Spleen (tissue), 7 donors: ENCODE data around the gene ZMIZ2.

ENCODE experiments used
- POLR2AphosphoS5 ChIP-seq, 3 donors: sonication (generic); formaldehyde crosslinking; IDR thresholded peaks; one replicate each; pipeline ENCODE4 v1.5.1; 2017; ENCODE audit warnings: antibody characterized with exemption in 3 of 3
- TF ChIP-seq, protein P1 (sequence below), 11 experiments: fragments of 200-600 bp in 7 of 11; fragments of 450-650 bp in 4 of 11; sonication (generic) in 4 of 11; IDR thresholded peaks in 8 of 11; conservative IDR thresholded peaks in 3 of 11; 1 replicate in 7 of 11; 2 replicates in 4 of 11; pipeline versions ENCODE4 v1.4.0 to v1.8.0; 2016 to 2021; ENCODE audit warnings: antibody characterized with exemption in 11 of 11, inconsistent platforms in 4 of 11, mild to moderate bottlenecking in 1 of 11
- donor health status: DM: no; HTN: no; CAD: no; lungs with moderate emphysema.
- donor health status: DM: no; HTN: no; CAD: no.
- donor health status: DM: no; HTN: no; CAD: no.

DNA sequence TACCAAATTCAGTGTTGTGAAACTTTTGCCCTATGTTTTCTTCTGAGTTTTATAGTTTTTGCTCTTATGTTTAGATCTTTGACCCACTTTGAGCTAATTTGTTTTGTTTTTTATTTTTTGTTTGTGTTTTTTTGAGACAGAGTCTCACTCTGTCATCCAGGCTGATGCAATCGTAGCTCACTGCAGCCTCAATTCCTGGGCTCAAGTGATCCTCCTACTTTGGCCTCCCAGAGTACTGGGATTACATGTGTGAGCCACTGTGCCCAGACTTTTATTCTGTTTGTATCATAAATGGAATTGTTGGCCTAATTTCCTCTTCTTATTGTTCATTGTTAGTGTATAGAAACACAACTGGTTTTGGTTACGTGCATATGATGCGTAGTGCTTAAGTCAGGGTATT, 43.2 kb upstream of the ZMIZ2 start:
- TF ChIP-seq, protein P1, sequence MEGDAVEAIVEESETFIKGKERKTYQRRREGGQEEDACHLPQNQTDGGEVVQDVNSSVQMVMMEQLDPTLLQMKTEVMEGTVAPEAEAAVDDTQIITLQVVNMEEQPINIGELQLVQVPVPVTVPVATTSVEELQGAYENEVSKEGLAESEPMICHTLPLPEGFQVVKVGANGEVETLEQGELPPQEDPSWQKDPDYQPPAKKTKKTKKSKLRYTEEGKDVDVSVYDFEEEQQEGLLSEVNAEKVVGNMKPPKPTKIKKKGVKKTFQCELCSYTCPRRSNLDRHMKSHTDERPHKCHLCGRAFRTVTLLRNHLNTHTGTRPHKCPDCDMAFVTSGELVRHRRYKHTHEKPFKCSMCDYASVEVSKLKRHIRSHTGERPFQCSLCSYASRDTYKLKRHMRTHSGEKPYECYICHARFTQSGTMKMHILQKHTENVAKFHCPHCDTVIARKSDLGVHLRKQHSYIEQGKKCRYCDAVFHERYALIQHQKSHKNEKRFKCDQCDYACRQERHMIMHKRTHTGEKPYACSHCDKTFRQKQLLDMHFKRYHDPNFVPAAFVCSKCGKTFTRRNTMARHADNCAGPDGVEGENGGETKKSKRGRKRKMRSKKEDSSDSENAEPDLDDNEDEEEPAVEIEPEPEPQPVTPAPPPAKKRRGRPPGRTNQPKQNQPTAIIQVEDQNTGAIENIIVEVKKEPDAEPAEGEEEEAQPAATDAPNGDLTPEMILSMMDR (IDR thresholded peaks at IDR 0.05 in 8 of 11, conservative IDR thresholded peaks at IDR 0.05 in 3 of 11): no peak
- TF ChIP-seq POLR2AphosphoS5 (IDR thresholded peaks at IDR 0.05): no peak
